ENCODE results near the gene FREM3.

DNA sequence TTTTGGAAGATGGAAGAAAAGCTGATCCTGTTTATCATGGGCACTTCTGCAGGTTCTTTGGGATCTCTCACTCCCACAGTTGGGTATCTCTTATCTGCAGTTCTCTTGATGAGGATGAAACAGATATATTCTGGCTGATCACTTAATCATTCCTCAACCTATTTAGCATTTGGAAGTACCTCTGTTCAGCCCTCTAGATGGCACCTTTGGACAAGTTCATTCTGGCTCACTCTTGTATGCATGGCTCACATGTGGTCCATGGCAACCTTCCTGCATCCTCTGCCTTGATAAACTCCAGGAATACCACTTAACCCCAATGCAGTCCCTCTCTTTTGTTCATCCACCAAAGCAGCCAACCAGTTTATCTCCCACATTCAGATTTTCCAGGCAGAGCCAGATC is 112.8 kb downstream of the FREM3 start:
- TF ChIP-seq, protein P1, sequence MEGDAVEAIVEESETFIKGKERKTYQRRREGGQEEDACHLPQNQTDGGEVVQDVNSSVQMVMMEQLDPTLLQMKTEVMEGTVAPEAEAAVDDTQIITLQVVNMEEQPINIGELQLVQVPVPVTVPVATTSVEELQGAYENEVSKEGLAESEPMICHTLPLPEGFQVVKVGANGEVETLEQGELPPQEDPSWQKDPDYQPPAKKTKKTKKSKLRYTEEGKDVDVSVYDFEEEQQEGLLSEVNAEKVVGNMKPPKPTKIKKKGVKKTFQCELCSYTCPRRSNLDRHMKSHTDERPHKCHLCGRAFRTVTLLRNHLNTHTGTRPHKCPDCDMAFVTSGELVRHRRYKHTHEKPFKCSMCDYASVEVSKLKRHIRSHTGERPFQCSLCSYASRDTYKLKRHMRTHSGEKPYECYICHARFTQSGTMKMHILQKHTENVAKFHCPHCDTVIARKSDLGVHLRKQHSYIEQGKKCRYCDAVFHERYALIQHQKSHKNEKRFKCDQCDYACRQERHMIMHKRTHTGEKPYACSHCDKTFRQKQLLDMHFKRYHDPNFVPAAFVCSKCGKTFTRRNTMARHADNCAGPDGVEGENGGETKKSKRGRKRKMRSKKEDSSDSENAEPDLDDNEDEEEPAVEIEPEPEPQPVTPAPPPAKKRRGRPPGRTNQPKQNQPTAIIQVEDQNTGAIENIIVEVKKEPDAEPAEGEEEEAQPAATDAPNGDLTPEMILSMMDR (IDR thresholded peaks at IDR 0.05): no peak
- TF ChIP-seq POLR2A (IDR thresholded peaks at IDR 0.05): no peak
- TF ChIP-seq EP300 (IDR thresholded peaks at IDR 0.05): no peak

Measured in tibial nerve (tissue), 4 donors.